GM12878 (cell line): ENCODE results near the gene TMEM61. TPM values are rescaled to one million over a fixed set of nuclear protein-coding genes. Genes with fewer than 3 reads are reported as not detected.

ENCODE experiments used
- ATAC-seq: fragments of 200-7000 bp; cut with Tn5 transposase; 3 replicates; pipeline ENCODE4 v1.9.1; 2020; ENCODE audit warnings: mild to moderate bottlenecking, moderate library complexity
- BruUV-seq: library from RNA; stranded (reverse); fragments of 400-500 nt; replicated peaks from 2 replicates; lab custom pipeline; 2021; lab: Mats Ljungman, UMichigan
- CTCF ChIA-PET: fragments of 300-600 bp; sonication (Branson Sonifier 250); formaldehyde crosslinking; extraction: SDS; loops from one replicate; lab custom pipeline; 2021; ENCODE audit warnings: inconsistent platforms; lab: Yijun Ruan, JAX
- POLR2A ChIA-PET: fragments of 350-600 bp; formaldehyde crosslinking; extraction: SDS; loops from one replicate; lab custom pipeline; 2021; ENCODE audit warnings: inconsistent platforms; lab: Charles Lee
- RAD21 ChIA-PET: fragments of 300-600 bp; sonication (Branson Sonifier 250); formaldehyde crosslinking; loops from one replicate; lab custom pipeline; 2023; ENCODE audit warnings: antibody characterized with exemption; ENCODE audit not compliant: unreplicated experiment; lab: Charles Lee
- SMC1A ChIA-PET: fragments of 300-600 bp; sonication (Branson Sonifier 250); formaldehyde crosslinking; loops from one replicate; lab custom pipeline; 2023; ENCODE audit not compliant: unreplicated experiment, uncharacterized antibody; lab: Charles Lee
- DNase-seq: peaks from one replicate; pipeline ENCODE4 v3.0.0-alpha.2; 2011; ENCODE audit warnings: low read depth, low spot score
- FAIRE-seq: peaks from 3 replicates; lab custom pipeline; 2011; peaks lifted over from hg19 to GRCh38; lab: Jason Lieb, UNC
- H2AFZ ChIP-seq: 2 replicates; pipeline ENCODE4 v1.6.0; 2011; ENCODE audit warnings: low read depth, low read length, control low read depth; ENCODE audit not compliant: control insufficient read depth
- H3K27ac ChIP-seq: 2 replicates; pipeline ENCODE4 v1.5.1; 2011; ENCODE audit warnings: control low read depth; ENCODE audit not compliant: control insufficient read depth, insufficient read depth
- H3K27me3 ChIP-seq, 2 experiments: replicated peaks in 1 of 2; 2 replicates each; pipeline versions ENCODE4 v1.6.0 to v1.6.1; 2011; ENCODE audit warnings: low read length in 1 of 2; ENCODE audit not compliant: control insufficient read depth in 2 of 2, insufficient read depth in 2 of 2
- H3K36me3 ChIP-seq, 2 experiments: 2 replicates each; pipeline ENCODE4 v1.5.1; 2011; ENCODE audit warnings: low read length in 1 of 2; ENCODE audit not compliant: control insufficient read depth in 2 of 2, insufficient read depth in 2 of 2
- H3K4me1 ChIP-seq: 2 replicates; pipeline ENCODE4 v1.6.1; 2011; ENCODE audit warnings: mild to moderate bottlenecking, low read length, moderate library complexity, mixed read lengths; ENCODE audit not compliant: control insufficient read depth, insufficient read depth
- H3K4me2 ChIP-seq: 2 replicates; pipeline ENCODE4 v1.6.0; 2011; ENCODE audit warnings: control low read depth; ENCODE audit not compliant: control insufficient read depth, insufficient read depth
- H3K4me3 ChIP-seq: fragments of 200-600 bp; sonication (generic); 2 replicates; pipeline ENCODE4 v1.5.1; 2016
- H3K79me2 ChIP-seq: 2 replicates; pipeline ENCODE4 v1.6.0; 2011; ENCODE audit warnings: low read length; ENCODE audit not compliant: control insufficient read depth, insufficient read depth
- H3K9ac ChIP-seq: 2 replicates; pipeline ENCODE4 v1.8.0; 2011; ENCODE audit warnings: low read length, control low read depth, mixed read lengths; ENCODE audit not compliant: control insufficient read depth, insufficient read depth
- H3K9me3 ChIP-seq: replicated peaks from 3 replicates; pipeline ENCODE4 v1.5.1; 2011; ENCODE audit warnings: mild to moderate bottlenecking, low read length; ENCODE audit not compliant: control insufficient read depth, insufficient read depth
- H4K20me1 ChIP-seq: 2 replicates; pipeline ENCODE4 v1.6.0; 2011; ENCODE audit not compliant: control insufficient read depth, insufficient read depth
- BMI1 ChIP-seq: fragments of 450-650 bp; IDR thresholded peaks from 2 replicates; pipeline ENCODE4 v1.6.1; 2016; ENCODE audit warnings: mild to moderate bottlenecking, moderate library complexity, borderline replicate concordance
- CREM ChIP-seq: IDR thresholded peaks from 2 replicates; pipeline ENCODE4 v1.6.1; 2014; ENCODE audit warnings: antibody characterized with exemption, low read depth
- CTCF ChIP-seq, 3 experiments: IDR thresholded peaks in 2 of 3; conservative IDR thresholded peaks in 1 of 3; 2 replicates each; pipeline ENCODE4 v1.5.1; 2011; ENCODE audit warnings: low read depth in 3 of 3, low read length in 3 of 3, mild to moderate bottlenecking in 3 of 3, control low read depth in 2 of 3, moderate library complexity in 2 of 3, inconsistent platforms in 1 of 3, mixed read lengths in 1 of 3; ENCODE audit not compliant: control insufficient read depth in 2 of 3, insufficient read depth in 1 of 3; ENCODE audit errors: extremely low read depth in 1 of 3
- HDGF ChIP-seq: fragments of 450-650 bp; IDR thresholded peaks from 2 replicates; pipeline ENCODE4 v1.6.1; 2016; ENCODE audit warnings: antibody characterized with exemption
- IKZF1 ChIP-seq: fragments of 450-650 bp; conservative IDR thresholded peaks from 2 replicates; pipeline ENCODE4 v1.6.1; 2017; ENCODE audit warnings: antibody characterized with exemption, mild to moderate bottlenecking
- IRF4 ChIP-seq: IDR thresholded peaks from 2 replicates; pipeline ENCODE4 v1.6.1; 2011; ENCODE audit warnings: low read depth, low read length
- NFXL1 ChIP-seq: fragments of 450-650 bp; IDR thresholded peaks from 2 replicates; pipeline ENCODE4 v1.6.1; 2017; ENCODE audit warnings: antibody characterized with exemption, mild to moderate bottlenecking, borderline replicate concordance
- NFYB ChIP-seq: IDR thresholded peaks from 2 replicates; pipeline ENCODE4 v1.6.1; 2011; ENCODE audit warnings: low read depth, mild to moderate bottlenecking, low read length, improper control_type of control experiment, moderate library complexity; ENCODE audit not compliant: insufficient read depth
- NR2F1 ChIP-seq: fragments of 450-650 bp; conservative IDR thresholded peaks from 2 replicates; pipeline ENCODE4 v1.6.1; 2017; ENCODE audit warnings: mild to moderate bottlenecking
- NRF1 ChIP-seq: conservative IDR thresholded peaks from 2 replicates; pipeline ENCODE4 v1.6.1; 2011; ENCODE audit warnings: mild to moderate bottlenecking, low read depth, low read length, improper control_type of control experiment
- RAD21 ChIP-seq: IDR thresholded peaks from 2 replicates; pipeline ENCODE4 v1.6.1; 2011; ENCODE audit warnings: mild to moderate bottlenecking, low read depth, low read length, moderate library complexity; ENCODE audit not compliant: insufficient read depth
- RB1 ChIP-seq: fragments of 450-650 bp; formaldehyde crosslinking; IDR thresholded peaks from 2 replicates; pipeline ENCODE4 v1.6.1; 2017; ENCODE audit warnings: mild to moderate bottlenecking, borderline replicate concordance
- RBBP5 ChIP-seq: fragments of 200-600 bp; sonication (generic); conservative IDR thresholded peaks from 2 replicates; pipeline ENCODE4 v1.6.1; 2016
- RELA ChIP-seq: fragments of 450-650 bp; IDR thresholded peaks from 2 replicates; pipeline ENCODE4 v1.8.0; 2014; ENCODE audit warnings: borderline replicate concordance; ENCODE audit not compliant: partially characterized antibody
- RUNX3 ChIP-seq: IDR thresholded peaks from 2 replicates; pipeline ENCODE4 v1.6.1; 2012; ENCODE audit warnings: low read length, inconsistent platforms
- SMC3 ChIP-seq: IDR thresholded peaks from 2 replicates; pipeline ENCODE4 v1.6.1; 2011; ENCODE audit warnings: low read length, improper control_type of control experiment, borderline replicate concordance
- YY1 ChIP-seq: IDR thresholded peaks from 2 replicates; pipeline ENCODE4 v1.6.1; 2011; ENCODE audit warnings: low read depth, mild to moderate bottlenecking, low read length
- WGBS: methylation state at CpG from one replicate; pipeline ENCODE4 v1.1.6; 2016; ENCODE audit warnings: low lambda C conversion rate; ENCODE audit not compliant: insufficient replicate concordance, insufficient coverage; ENCODE audit errors: missing lambda C conversion rate; 5-methylcytosine and 5-hydroxymethylcytosine counted together
- in situ Hi-C: fragments of 300-500 bp; cut with MboI; formaldehyde crosslinking; loops from 9 replicates; pipeline ENCODE4 v1.14.3; 2018; ENCODE audit warnings: mixed read lengths
- intact Hi-C: fragments of 100-400 bp; cut with micrococcal nuclease; formaldehyde crosslinking; loops from one replicate; pipeline ENCODE4 v1.14.2; 2022; ENCODE audit not compliant: unreplicated experiment
- polyA plus RNA-seq, 11 experiments: library from polyadenylated mRNA; depleted of rRNA in 4 of 11; unstranded in 6 of 11; stranded (reverse) in 5 of 11; fragments of >200 nt; fragmentation: Nextera tagmentation in 4 of 11; fragmentation: Illumina TruSeq in 1 of 11; extraction: Ambion mirVana in 4 of 11; extraction: Trizol in 1 of 11; gene quantifications; 1 replicate in 1 of 11; 2 replicates in 10 of 11; pipeline versions ENCODE4 v1.2.1 to v1.2.3, GENCODE V29; 2011 to 2016; ENCODE audit warnings: inconsistent platforms in 2 of 11, missing spikeins in 2 of 11, low read depth in 1 of 11
- total RNA-seq, 4 experiments: library from RNA; depleted of rRNA in 3 of 4; stranded (reverse); fragments of >200 nt in 3 of 4; fragmentation: Illumina TruSeq in 1 of 4; extraction: Trizol in 1 of 4; gene quantifications; 2 replicates each; pipeline versions ENCODE4 v1.2.1 to v1.2.3, GENCODE V29; 2013 to 2021
- TF ChIP-seq, protein P1 (sequence below): fragments of 150-350 bp; IDR thresholded peaks from 2 replicates; pipeline ENCODE4 v1.6.1; 2016; ENCODE audit warnings: low read depth, low read length

TMEM61 gene
- total and polyA plus RNA-seq, 10 of the 15 experiments (the other 5 are each of a cell fraction or from before 2014, with no cell fraction given) = not detected

- Histone ChIP-seq H3K4me2 (0 out of 2 replicates have a peak overlapping the region, but pooled peaks have one; percentile 10), H3K79me2 (no peaks in the 10 kb centered on the region), H3K4me1 (no peaks in the 10 kb centered on the region), H3K4me3 (no peak overlapping the region), H2AFZ (peak overlapping the region; percentile 49), H3K27ac (no peak overlapping the region), H3K36me3 (no peaks in the 10 kb centered on the region), H3K9ac (no peak overlapping the region), H3K9me3 (no peaks in the 10 kb centered on the region), H4K20me1 (no peaks in the 10 kb centered on the region), H3K27me3 (no peaks in the 10 kb centered on the region)
- ChIA-PET RAD21 (interaction anchor here (0.8 to 9.3 kb wide), 9 partner anchors 10 to 71 kb away, joined by 3 to 156 read pairs (median 5); partner anchors contain the start of gene BSND), CTCF (interaction anchor here (0.6 to 11.9 kb wide), 18 partner anchors 9 to 960 kb away, joined by 3 to 436 read pairs (median 6); partner anchors contain the start of gene BSND), SMC1A (interaction anchor here (0.6 to 9.4 kb wide), 13 partner anchors 10 to 149 kb away, joined by 3 to 147 read pairs (median 3); partner anchors contain the start of gene BSND), POLR2A (no interaction called here)
- peak; percentile 74 for ATAC-seq
- intact Hi-C loops = loop anchor here (1.0 kb wide), 1 partner anchor 46 kb away; no protein-coding TSS in a partner anchor
- in situ Hi-C loops = loop anchor here (5.0 kb wide), 1 partner anchor 47 kb away; the partner anchor contains the start of gene BSND
- peak; percentile 57 for FAIRE-seq
- 30% methylated on average over 26 of the region's 27 CpGs for whole genome bisulfite sequencing
- peak; percentile 27 for DNase-seq
- BruUV-seq = no TSS peak
- TF ChIP-seq RB1 = 0 out of 2 replicates have a peak, but pooled peaks have one; percentile 24
- no peak for TF ChIP-seq RBBP5
- no peak for TF ChIP-seq HDGF
- TF ChIP-seq NR2F1 = no peak
- no peak for TF ChIP-seq NFYB
- TF ChIP-seq RUNX3 = peak; percentile 52
- TF ChIP-seq RAD21 = peak; percentile 80
- peak; percentile 68; the same call in 1 of the 2 replicates for TF ChIP-seq YY1
- TF ChIP-seq NFXL1 = no peak
- TF ChIP-seq CTCF (IDR thresholded peaks at IDR 0.05 in 2 of 3, conservative IDR thresholded peaks at IDR 0.05 in 1 of 3; ENCODE audit: control insufficient read depth in 2 of 3, extremely low read depth in 1 of 3, insufficient read depth in 1 of 3, low read depth in 3 of 3, low read length in 3 of 3) = peak; percentile 55 to 63 (median 58); a peak in 5 of 6 replicates
- no peak for TF ChIP-seq NRF1
- TF ChIP-seq RELA = no peak
- TF ChIP-seq, protein P1, sequence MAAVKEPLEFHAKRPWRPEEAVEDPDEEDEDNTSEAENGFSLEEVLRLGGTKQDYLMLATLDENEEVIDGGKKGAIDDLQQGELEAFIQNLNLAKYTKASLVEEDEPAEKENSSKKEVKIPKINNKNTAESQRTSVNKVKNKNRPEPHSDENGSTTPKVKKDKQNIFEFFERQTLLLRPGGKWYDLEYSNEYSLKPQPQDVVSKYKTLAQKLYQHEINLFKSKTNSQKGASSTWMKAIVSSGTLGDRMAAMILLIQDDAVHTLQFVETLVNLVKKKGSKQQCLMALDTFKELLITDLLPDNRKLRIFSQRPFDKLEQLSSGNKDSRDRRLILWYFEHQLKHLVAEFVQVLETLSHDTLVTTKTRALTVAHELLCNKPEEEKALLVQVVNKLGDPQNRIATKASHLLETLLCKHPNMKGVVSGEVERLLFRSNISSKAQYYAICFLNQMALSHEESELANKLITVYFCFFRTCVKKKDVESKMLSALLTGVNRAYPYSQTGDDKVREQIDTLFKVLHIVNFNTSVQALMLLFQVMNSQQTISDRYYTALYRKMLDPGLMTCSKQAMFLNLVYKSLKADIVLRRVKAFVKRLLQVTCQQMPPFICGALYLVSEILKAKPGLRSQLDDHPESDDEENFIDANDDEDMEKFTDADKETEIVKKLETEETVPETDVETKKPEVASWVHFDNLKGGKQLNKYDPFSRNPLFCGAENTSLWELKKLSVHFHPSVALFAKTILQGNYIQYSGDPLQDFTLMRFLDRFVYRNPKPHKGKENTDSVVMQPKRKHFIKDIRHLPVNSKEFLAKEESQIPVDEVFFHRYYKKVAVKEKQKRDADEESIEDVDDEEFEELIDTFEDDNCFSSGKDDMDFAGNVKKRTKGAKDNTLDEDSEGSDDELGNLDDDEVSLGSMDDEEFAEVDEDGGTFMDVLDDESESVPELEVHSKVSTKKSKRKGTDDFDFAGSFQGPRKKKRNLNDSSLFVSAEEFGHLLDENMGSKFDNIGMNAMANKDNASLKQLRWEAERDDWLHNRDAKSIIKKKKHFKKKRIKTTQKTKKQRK = no peak
- TF ChIP-seq SMC3 = peak; percentile 67
- no peak for TF ChIP-seq IRF4
- TF ChIP-seq CREM = no peak
- TF ChIP-seq BMI1 = no peak
- 0 out of 2 replicates have a peak, but pooled peaks have one; percentile 28 for TF ChIP-seq IKZF1
Measured at GRCh38 chr1:54950369-54951163, 29.9 kb upstream of the TMEM61 start.
